ENCODE results near the gene A1BG.

The A1BG gene

GRCh38 chr19:58352760-58353671 lies at the start of gene A1BG:
Gene A1BG, minus strand, starts transcription at chr19:58353492. Its CDS starts 55 bp downstream, at chr19:58353437.
- DNase-seq (ENCODE audit: low spot score): no peak

- DNase-seq (ENCODE audit: low spot score): no peak
These were observed 48.6 kb upstream of the A1BG start for GRCh38 chr19:58401840-58402421.

- DNase-seq (ENCODE audit: low spot score): peak; percentile 99
These were observed 47.9 kb upstream of the A1BG start for GRCh38 chr19:58400916-58401839.

DNA sequence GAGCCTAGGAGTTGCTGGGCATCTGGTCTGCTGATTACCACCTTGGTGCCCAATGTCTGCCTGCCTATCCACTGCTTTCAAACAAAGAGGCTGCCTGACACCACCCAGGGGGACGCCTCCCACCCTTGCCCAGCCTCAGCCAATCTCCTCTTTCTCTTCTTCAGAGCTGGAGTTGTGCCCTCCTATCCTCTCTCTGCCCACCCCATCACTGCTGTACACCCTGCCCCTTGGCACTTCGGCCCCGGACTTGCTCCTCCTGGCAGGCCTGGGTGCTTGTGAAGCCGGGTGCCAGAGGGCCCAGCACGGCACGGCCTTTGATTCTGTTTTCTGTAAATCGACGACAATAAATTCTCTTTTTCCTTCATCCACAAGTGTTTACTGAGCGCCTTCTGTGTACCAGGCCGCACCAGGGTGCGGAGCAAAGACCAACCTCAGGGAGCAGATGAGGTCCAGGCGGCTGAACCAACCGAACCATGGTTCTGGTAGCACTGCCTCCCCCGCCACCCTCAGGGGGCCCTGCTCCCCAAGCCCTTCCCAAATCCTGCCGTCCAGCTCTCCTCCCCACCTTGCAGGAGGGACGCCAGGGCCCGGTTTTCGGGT lies 47.1 kb upstream of the A1BG start:
- DNase-seq (ENCODE audit: low spot score): no peak

GRCh38 chr19:58399903-58400302 lies 46.6 kb upstream of the A1BG start:
- no peak for DNase-seq (ENCODE audit: low spot score)

DNA sequence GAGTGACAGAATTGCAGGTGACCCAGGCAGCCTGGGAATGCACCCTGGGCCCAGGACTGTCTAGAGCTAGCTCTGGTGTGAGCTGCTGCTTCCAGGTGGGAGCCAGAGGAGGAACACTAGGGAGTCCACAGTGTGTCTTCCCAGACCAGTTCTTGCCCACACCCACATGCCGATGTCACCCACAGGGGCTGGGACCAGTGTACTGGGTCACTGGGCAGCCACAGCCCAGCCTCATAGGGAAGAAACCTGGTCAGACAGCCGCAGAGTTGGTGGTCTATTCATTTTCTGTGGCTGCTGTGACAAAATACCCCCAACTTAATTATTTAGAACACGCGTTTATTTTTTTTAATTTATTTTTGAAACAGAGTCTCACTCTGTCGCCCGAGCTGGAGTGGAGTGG lies 45.3 kb upstream of the A1BG start:
- DNase-seq (ENCODE audit: low spot score): no peak

DNA sequence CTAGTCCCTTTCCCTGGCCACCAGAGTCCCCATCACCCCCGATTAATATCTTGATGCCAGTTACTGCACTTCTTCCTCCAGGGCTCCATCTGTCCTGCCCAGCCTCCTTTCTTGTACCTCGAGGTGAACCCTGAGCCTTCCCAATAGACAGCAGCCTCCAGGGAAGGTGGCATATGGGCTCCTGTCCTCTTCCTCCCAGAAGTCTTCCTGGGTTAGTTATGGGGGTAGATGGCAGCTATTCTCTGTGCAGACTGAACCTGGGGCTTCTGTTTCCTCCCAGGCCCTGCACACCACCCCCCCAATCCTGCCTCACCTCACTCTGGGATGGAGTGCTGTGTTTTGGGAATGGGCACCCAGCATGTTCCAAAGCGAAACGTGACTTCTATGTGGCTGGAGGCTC lies 44.8 kb upstream of the A1BG start:
- no peak for DNase-seq (ENCODE audit: low spot score)

DNA sequence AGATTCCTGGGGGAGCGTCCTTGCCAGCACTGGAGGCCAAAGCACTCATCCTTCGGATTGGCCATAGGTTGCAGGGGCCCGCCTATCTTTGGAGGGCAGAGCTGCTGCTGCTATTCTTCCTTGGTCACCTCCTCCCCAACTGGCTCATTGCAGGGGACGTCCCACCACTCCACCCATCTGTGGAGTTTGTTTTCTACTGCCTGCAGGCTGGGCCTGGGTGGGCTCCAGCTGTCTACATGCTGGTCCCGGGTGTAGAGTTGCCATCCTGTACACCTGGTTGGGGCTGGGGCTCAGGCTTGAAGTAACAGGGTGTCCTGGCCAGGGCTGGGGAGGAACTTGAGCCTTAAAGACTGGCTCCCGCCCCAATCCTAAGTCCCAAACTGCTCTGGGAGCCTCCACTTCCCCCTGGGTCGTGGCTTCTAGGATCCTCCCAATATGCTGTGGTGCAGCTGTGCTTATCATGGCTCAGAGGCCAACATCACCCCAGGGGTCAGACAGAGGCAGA lies 44.3 kb upstream of the A1BG start:
- no peak for DNase-seq (ENCODE audit: low spot score)

- no peak for DNase-seq (ENCODE audit: low spot score)
These were observed 43.6 kb upstream of the A1BG start for GRCh38 chr19:58396691-58397532.

- no peak for DNase-seq (ENCODE audit: low spot score)
These were observed 42.8 kb upstream of the A1BG start for GRCh38 chr19:58395979-58396627.

- no peak for DNase-seq (ENCODE audit: low spot score)
These were observed 42.1 kb upstream of the A1BG start, which contains the start of gene RNF225 for GRCh38 chr19:58395220-58395978. Gene RNF225, plus strand, starts transcription at chr19:58395656. Its CDS starts 434 bp downstream, at chr19:58396090.

DNA sequence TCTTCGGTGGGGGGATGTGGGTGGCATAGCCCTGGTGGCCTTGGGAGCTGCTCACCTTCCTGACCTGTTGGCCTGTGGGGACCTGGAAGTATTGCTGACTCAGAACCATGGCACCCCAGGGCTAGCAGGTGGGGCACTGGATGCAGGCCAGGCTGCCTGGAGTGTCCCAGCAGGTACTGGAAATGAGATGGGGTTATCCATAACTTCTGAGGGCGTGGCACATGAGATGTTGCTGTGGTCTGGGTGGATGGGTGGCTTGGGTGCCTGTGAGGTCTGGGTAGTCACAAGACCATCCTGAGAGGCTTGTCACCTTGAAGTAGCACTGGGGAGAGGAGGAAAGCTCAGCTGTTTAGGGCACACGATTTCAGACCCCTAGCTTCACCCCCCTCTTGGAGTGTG lies 41.5 kb upstream of the A1BG start:
- no peak for DNase-seq (ENCODE audit: low spot score)

- DNase-seq (ENCODE audit: low spot score): no peak
These were observed 40.4 kb upstream of the A1BG start for GRCh38 chr19:58393725-58394033.

DNA sequence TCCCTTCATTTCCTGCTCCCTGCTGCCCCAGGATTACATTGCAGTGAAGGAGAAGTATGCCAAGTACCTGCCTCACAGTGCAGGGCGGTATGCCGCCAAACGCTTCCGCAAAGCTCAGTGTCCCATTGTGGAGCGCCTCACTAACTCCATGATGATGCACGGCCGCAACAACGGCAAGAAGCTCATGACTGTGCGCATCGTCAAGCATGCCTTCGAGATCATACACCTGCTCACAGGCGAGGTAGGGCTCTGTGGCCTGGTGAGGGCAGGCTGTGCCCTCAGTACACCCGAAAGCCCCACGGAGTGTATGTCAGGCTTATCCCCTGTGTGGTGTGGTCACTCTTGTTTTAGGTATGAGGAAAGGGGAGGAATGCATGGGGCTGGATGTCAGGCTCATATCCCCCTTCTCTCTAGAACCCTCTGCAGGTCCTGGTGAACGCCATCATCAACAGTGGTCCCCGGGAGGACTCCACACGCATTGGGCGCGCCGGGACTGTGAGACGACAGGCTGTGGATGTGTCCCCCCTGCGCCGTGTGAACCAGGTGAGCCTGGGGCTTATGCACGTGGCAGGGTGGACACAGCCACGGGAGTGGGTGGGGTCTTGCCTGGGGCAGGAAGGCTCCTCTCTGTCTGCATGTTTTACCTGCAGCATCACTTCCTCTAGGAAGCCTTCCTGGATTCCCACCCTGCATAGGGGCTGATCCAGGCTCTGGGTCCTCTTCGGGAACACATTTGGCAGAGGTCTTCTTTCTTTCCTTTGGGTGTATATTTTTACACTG lies 39.8 kb upstream of the A1BG start:
- DNase-seq (ENCODE audit: low spot score): no peak

DNA sequence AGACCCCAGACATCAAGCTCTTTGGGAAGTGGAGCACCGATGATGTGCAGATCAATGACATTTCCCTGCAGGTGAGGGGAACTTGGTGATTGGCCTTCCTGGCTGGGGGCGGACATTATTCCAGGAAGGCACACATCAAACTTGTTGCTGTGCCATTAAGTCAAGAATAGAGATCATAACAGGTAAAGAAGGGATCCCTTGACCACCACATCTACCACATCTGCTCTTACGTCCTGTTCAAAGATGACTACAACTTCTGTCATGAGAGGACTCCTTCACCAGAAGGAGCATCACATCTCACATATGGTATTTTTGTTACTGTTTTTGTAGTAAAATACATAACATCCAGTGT lies 34.9 kb upstream of the A1BG start:
- no peak for DNase-seq (ENCODE audit: low spot score)

GRCh38 chr19:58387338-58388174 lies 34.3 kb upstream of the A1BG start:
- DNase-seq (ENCODE audit: low spot score): no peak

GRCh38 chr19:58386576-58387337 lies 33.5 kb upstream of the A1BG start, which contains the start of gene RPS5:
Gene RPS5, plus strand, starts transcription at chr19:58387269. Its CDS starts 869 bp downstream, at chr19:58388138.
- peak; percentile 98 for DNase-seq (ENCODE audit: low spot score)

Measured in CD4-positive, alpha-beta T cell treated with Interleukin-15 for 4 hours (primary cell).